PC-9 (cell line): Measurements from ENCODE around the gene NCKAP1. TPM values are rescaled to one million over a fixed set of nuclear protein-coding genes. Genes with fewer than 3 reads are reported as not detected.
"Not testable (repeated sequence)": the region's sequence is repeated elsewhere in the genome, so short reads cannot be mapped to it uniquely, and the experiment has no call there.

Experiments
- BruUV-seq: library from RNA; stranded (reverse); fragments of 400-500 nt; replicated peaks from 2 replicates; lab custom pipeline; 2021; lab: Mats Ljungman, UMichigan
- CTCF ChIA-PET: fragments of 300-600 bp; sonication (Branson Sonifier 250); formaldehyde crosslinking; loops from one replicate; lab custom pipeline; 2022; ENCODE audit warnings: antibody characterized with exemption; lab: Charles Lee
- POLR2A ChIA-PET: fragments of 300-600 bp; sonication (Branson Sonifier 250); formaldehyde crosslinking; loops from one replicate; lab custom pipeline; 2022; ENCODE audit warnings: antibody characterized with exemption; ENCODE audit not compliant: unreplicated experiment; lab: Charles Lee
- DNase-seq, 2 experiments: peaks; one replicate each; pipeline versions ENCODE4 v3.0.0 to v3.0.0-alpha.2; 2015 to 2022; ENCODE audit warnings: mixed read lengths in 1 of 2
- H2AFZ ChIP-seq: fragments of 200-600 bp; sonication (generic); 2 replicates; pipeline ENCODE4 v1.8.1; 2017; ENCODE audit warnings: antibody characterized with exemption
- H3F3A ChIP-seq: fragments of 200-600 bp; sonication (generic); 2 replicates; pipeline ENCODE4 v1.8.1; 2017; ENCODE audit warnings: antibody characterized with exemption, mild to moderate bottlenecking, low read depth; ENCODE audit not compliant: insufficient read depth
- H3K27ac ChIP-seq: fragments of 200-600 bp; sonication (generic); 2 replicates; pipeline ENCODE4 v1.6.1; 2016; ENCODE audit warnings: mixed run types
- H3K27me3 ChIP-seq: fragments of 200-600 bp; sonication (generic); 2 replicates; pipeline ENCODE4 v1.6.1; 2016; ENCODE audit warnings: low read depth, mixed run types; ENCODE audit not compliant: insufficient read depth
- H3K36me3 ChIP-seq: fragments of 200-600 bp; sonication (generic); 2 replicates; pipeline ENCODE4 v1.6.1; 2016; ENCODE audit warnings: low read depth, mixed run types
- H3K4me1 ChIP-seq: fragments of 200-600 bp; sonication (generic); replicated peaks from 2 replicates; pipeline ENCODE4 v1.6.1; 2016; ENCODE audit warnings: mixed run types; ENCODE audit not compliant: insufficient read depth
- H3K4me2 ChIP-seq: fragments of 200-600 bp; sonication (generic); 2 replicates; pipeline ENCODE4 v1.6.1; 2017; ENCODE audit warnings: mixed run types
- H3K4me3 ChIP-seq: fragments of 200-600 bp; sonication (generic); 2 replicates; pipeline ENCODE4 v1.6.1; 2016; ENCODE audit warnings: mixed run types
- H3K79me2 ChIP-seq: fragments of 200-600 bp; sonication (generic); 2 replicates; pipeline ENCODE4 v1.6.1; 2017; ENCODE audit warnings: low read depth, mixed run types
- H3K9me2 ChIP-seq: fragments of 200-600 bp; sonication (generic); 2 replicates; pipeline ENCODE4 v1.8.1; 2017; ENCODE audit warnings: mild to moderate bottlenecking; ENCODE audit not compliant: insufficient read depth
- H3K9me3 ChIP-seq: fragments of 200-600 bp; sonication (generic); 2 replicates; pipeline ENCODE4 v1.8.1; 2016; ENCODE audit warnings: low read depth; ENCODE audit not compliant: insufficient read depth
- H4K20me1 ChIP-seq: fragments of 200-600 bp; sonication (generic); 2 replicates; pipeline ENCODE4 v1.8.1; 2017; ENCODE audit not compliant: insufficient read depth
- CTCF ChIP-seq: fragments of 200-600 bp; sonication (generic); conservative IDR thresholded peaks from 2 replicates; pipeline ENCODE4 v1.6.1; 2017; ENCODE audit warnings: mixed run types, antibody characterized with exemption, mild to moderate bottlenecking, moderate library complexity
- EZH2 ChIP-seq: fragments of 200-600 bp; sonication (generic); IDR thresholded peaks from 2 replicates; pipeline ENCODE4 v1.8.0; 2017; ENCODE audit warnings: antibody characterized with exemption, low read depth
- intact Hi-C: fragments of 100-400 bp; cut with micrococcal nuclease; formaldehyde crosslinking; loops from one replicate; pipeline ENCODE4 v1.10.0; 2022; ENCODE audit not compliant: unreplicated experiment
- total RNA-seq: library from RNA; stranded (reverse); gene quantifications from 2 replicates; pipeline ENCODE4 v1.2.3, GENCODE V29; 2021

The NCKAP1 gene
- total RNA-seq, 1 experiment from 2014 or later: 308 TPM

DNA sequence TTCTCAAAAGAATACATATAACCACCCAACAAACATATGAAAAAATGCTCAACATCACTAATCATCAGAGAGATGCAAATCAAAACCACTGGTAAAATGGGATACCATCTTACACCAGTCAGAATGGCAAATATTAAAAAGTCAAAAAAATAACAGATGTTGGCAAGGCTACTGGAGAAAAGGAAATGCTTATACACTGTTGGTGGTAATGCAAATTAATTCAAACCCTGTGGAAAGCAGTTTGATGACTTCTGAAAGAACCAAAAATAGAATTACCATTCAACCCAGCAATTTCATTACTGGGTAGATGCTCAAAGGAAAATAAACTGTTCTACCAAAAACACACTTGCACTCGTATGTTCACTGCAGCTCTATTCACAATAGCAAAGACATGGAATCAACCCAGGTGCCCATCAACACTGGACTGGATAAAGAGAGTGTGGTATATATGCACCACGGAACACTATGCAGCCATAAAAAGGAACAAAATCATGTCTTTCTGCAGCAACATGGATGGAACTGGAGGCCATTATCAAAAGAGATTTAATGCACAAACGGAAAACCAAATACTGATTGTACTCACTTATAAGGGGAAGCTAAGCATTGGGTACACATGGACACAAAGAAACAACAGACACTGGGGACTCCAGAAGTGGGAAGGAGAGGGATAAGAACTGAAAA, 38.8 kb downstream of the NCKAP1 start:
- peaks cover 23% of the 10 kb centered on the region for H3F3A ChIP-seq
- H3K9me3 ChIP-seq: no peaks in the 10 kb centered on the region
- no peak for DNase-seq
- BruUV-seq: no TSS peak
- intact Hi-C loops: no loop called here
- no peaks in the 10 kb centered on the region for H3K4me1 ChIP-seq
- no peak overlapping the region for H3K4me2 ChIP-seq
- TF ChIP-seq EZH2: no peak
- no peak for TF ChIP-seq CTCF
- peaks cover 70% of the 10 kb centered on the region for H3K36me3 ChIP-seq
- peaks cover 59% of the 10 kb centered on the region for H4K20me1 ChIP-seq
- POLR2A ChIA-PET: no interaction called here
- H3K4me3 ChIP-seq: no peak overlapping the region
- no peaks in the 10 kb centered on the region for H3K27me3 ChIP-seq
- no peak overlapping the region for H3K27ac ChIP-seq
- CTCF ChIA-PET: no interaction called here
- H3K9me2 ChIP-seq: no peaks in the 10 kb centered on the region
- H3K79me2 ChIP-seq: peaks cover 55% of the 10 kb centered on the region
- no peak overlapping the region for H2AFZ ChIP-seq

GRCh38 chr2:182994228-182994912, 43.9 kb downstream of the NCKAP1 start:
- no peaks in the 10 kb centered on the region for H3K9me2 ChIP-seq
- H3K36me3 ChIP-seq: peaks cover 71% of the 10 kb centered on the region
- DNase-seq: no peak
- no peak overlapping the region for H3K4me2 ChIP-seq
- BruUV-seq: no TSS peak
- TF ChIP-seq CTCF (no peak), EZH2 (no peak)
- no peaks in the 10 kb centered on the region for H3K4me1 ChIP-seq
- H3K4me3 ChIP-seq: no peak overlapping the region
- intact Hi-C loops: loop anchor here (5.0 kb wide), 2 partner anchors 42 to 67 kb away; no protein-coding TSS in a partner anchor
- CTCF ChIA-PET: no interaction called here
- POLR2A ChIA-PET: interaction anchor here (0.6 kb wide), 1 partner anchor 39 kb away, joined by 9 read pairs; no protein-coding TSS in a partner anchor
- H3K79me2 ChIP-seq: peaks cover 22% of the 10 kb centered on the region
- H3K27me3 ChIP-seq: no peaks in the 10 kb centered on the region
- H4K20me1 ChIP-seq: peaks cover 31% of the 10 kb centered on the region
- H3F3A ChIP-seq: peaks cover 15% of the 10 kb centered on the region; the same call in 1 of the 2 replicates
- no peaks in the 10 kb centered on the region for H3K9me3 ChIP-seq
- no peak overlapping the region for H3K27ac ChIP-seq
- H2AFZ ChIP-seq: no peak overlapping the region

GRCh38 chr2:182982941-182983340, 55.3 kb downstream of the NCKAP1 start:
- no peaks in the 10 kb centered on the region for H3K9me2 ChIP-seq
- no peaks in the 10 kb centered on the region for H3K4me1 ChIP-seq
- BruUV-seq: no TSS peak
- H3K79me2 ChIP-seq: no peaks in the 10 kb centered on the region
- peaks cover 71% of the 10 kb centered on the region for H3K36me3 ChIP-seq
- TF ChIP-seq CTCF (no peak), EZH2 (no peak)
- intact Hi-C loops: loop anchor here (5.0 kb wide), 2 partner anchors 221 to 796 kb away; no protein-coding TSS in a partner anchor
- H4K20me1 ChIP-seq: peaks cover 29% of the 10 kb centered on the region
- no peak overlapping the region for H3K4me3 ChIP-seq
- POLR2A ChIA-PET: no interaction called here
- no peak for DNase-seq
- no peaks in the 10 kb centered on the region for H3K27me3 ChIP-seq
- H2AFZ ChIP-seq: no peak overlapping the region
- no peak overlapping the region for H3K4me2 ChIP-seq
- H3F3A ChIP-seq: peaks cover 65% of the 10 kb centered on the region
- no peak overlapping the region for H3K27ac ChIP-seq
- H3K9me3 ChIP-seq: no peaks in the 10 kb centered on the region; the same call in 1 of the 2 replicates
- CTCF ChIA-PET: no interaction called here

GRCh38 chr2:182981475-182981874, 56.8 kb downstream of the NCKAP1 start:
- H3K4me3 ChIP-seq, H3K9me2 ChIP-seq, H3K4me1 ChIP-seq, DNase-seq, H3K27ac ChIP-seq, H3K27me3 ChIP-seq, H3K79me2 ChIP-seq, H3K4me2 ChIP-seq, H2AFZ ChIP-seq, BruUV-seq, H3K9me3 ChIP-seq: not testable (repeated sequence)
- Histone ChIP-seq H3F3A (peaks cover 64% of the 10 kb centered on the region), H3K36me3 (peaks cover 73% of the 10 kb centered on the region), H4K20me1 (peaks cover 30% of the 10 kb centered on the region)
- ChIA-PET CTCF (interaction anchor here (0.6 kb wide), 2 partner anchors 243 to 258 kb away, joined by 4 to 8 read pairs; no protein-coding TSS in a partner anchor), POLR2A (interaction anchor here (0.7 kb wide), 1 partner anchor 10 kb away, joined by 3 read pairs; no protein-coding TSS in a partner anchor)
- intact Hi-C loops: loop anchor here (5.0 kb wide), 2 partner anchors 219 to 794 kb away; no protein-coding TSS in a partner anchor
